Mammary epithelial cell (primary cell): Measurements from ENCODE around the gene BYSL.

ENCODE experiments used
- EZH2 ChIP-seq: IDR thresholded peaks from 2 replicates; pipeline ENCODE4 v1.6.1; 2012; ENCODE audit warnings: low read length, inconsistent platforms, borderline replicate concordance
- TF ChIP-seq, protein P1 (sequence below), 2 donors: IDR thresholded peaks in 1 of 2; conservative IDR thresholded peaks in 1 of 2; 2 replicates each; pipeline ENCODE4 v1.5.1; 2011 to 2012; ENCODE audit warnings: inconsistent platforms in 2 of 2, low read length in 2 of 2, mild to moderate bottlenecking in 2 of 2, control low read depth in 1 of 2, low read depth in 1 of 2; ENCODE audit not compliant: insufficient read depth in 1 of 2; ENCODE audit errors: extremely low read depth in 1 of 2

DNA sequence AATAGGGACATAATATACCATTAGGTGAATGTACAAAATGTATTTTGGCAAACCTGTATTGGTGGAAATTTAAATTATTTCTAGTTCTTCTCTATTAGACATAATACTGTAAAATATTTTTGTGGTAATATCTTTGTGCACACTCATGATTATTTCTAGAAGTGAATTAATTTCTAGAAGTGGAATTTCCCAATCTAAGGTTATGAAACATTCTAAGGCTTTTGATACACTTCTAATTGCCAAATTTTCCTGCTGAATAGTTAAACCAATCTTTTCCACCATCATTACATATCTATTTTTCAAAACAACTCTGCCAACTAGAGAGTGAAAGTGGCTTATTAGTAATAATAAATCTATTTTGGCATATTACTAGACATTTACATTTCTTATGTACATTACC, 22.2 kb downstream of the BYSL start:
- TF ChIP-seq, protein P1, sequence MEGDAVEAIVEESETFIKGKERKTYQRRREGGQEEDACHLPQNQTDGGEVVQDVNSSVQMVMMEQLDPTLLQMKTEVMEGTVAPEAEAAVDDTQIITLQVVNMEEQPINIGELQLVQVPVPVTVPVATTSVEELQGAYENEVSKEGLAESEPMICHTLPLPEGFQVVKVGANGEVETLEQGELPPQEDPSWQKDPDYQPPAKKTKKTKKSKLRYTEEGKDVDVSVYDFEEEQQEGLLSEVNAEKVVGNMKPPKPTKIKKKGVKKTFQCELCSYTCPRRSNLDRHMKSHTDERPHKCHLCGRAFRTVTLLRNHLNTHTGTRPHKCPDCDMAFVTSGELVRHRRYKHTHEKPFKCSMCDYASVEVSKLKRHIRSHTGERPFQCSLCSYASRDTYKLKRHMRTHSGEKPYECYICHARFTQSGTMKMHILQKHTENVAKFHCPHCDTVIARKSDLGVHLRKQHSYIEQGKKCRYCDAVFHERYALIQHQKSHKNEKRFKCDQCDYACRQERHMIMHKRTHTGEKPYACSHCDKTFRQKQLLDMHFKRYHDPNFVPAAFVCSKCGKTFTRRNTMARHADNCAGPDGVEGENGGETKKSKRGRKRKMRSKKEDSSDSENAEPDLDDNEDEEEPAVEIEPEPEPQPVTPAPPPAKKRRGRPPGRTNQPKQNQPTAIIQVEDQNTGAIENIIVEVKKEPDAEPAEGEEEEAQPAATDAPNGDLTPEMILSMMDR (conservative IDR thresholded peaks at IDR 0.05 in 1 of 2, IDR thresholded peaks at IDR 0.05 in 1 of 2; ENCODE audit: extremely low read depth in 1 of 2, insufficient read depth in 1 of 2, low read depth in 1 of 2, low read length in 2 of 2), result no peak
- no peak for TF ChIP-seq EZH2
